Pons (tissue), 1 donor: ENCODE results near the gene SARDH.
A peak's percentile ranks its signal among the peaks of the same experiment; 100 is the strongest.
"Not testable (repeated sequence)": the region's sequence is repeated elsewhere in the genome, so short reads cannot be mapped to it uniquely, and the experiment has no call there.

Experiments
- DNase-seq: peaks from one replicate; pipeline ENCODE4 v3.0.0-alpha.2; 2016; ENCODE audit warnings: low spot score

Gene SARDH

DNA sequence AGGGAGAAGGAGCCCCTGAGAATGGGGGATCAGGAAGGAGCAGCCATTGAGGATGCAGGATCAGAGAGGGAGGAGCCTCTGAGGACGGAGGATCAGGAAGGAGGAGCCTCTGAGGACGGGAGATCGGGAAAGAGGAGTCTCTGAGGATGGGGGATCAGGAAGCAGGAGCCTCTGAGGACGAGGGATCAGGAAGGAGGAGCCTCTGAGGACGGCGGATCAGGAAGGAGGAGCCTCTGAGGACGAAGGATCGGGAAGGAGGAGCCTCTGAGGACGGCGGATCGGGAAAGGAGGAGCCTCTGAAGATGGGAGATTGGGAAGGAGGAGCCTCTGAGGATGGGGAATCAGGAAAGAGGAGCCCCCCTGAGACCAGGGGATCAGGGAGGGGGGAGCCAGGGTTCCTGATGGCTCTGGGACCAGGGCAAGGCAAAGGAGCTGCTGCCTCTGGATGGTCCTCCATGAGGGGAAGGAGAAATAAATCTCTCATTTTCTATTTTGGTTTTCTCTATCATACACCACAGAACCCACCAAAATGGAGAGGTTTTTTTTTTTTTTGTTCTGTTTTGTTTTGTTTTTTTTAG is 22.6 kb upstream of the SARDH start:
- no peak for DNase-seq

GRCh38 chr9:133759946-133760345 is 21.8 kb upstream of the SARDH start:
- no peak for DNase-seq

DNA sequence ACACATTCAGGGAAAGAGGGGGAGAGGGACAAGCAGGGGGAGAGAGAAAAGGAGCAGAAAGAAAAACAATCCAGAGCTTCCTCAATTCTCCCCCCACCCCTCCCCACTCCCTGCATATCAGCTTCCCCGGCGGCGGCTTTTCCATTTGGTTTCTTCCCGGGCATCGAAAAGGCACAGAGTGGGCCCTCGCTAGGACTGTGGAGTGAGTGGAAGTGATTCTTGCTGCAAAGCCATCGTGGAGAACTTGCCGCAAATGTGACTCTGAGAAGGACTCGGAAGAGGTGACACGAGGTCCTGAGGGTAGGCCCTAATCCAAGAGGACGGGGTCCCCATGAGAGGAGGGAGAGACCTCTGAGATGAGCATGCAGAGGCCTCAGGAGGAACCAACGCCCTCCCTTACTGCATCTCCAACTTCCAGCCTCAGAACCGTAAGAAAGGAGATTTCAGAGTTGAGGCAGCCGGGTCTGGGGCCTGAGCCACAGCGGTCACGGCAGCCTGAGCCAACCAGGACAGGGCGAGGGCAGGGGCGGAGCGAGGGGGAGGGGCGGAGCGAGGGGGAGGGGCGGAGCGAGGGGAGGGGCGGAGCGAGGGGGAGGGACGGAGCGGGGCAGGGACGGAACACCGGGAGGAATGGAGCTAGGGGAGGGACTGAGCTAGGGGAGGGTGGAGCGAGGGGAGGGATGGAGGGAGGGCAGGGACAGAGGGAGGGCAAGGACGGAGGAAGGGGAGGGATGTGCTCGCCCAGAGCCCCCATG is 21.2 kb upstream of the SARDH start:
- DNase-seq: no peak

GRCh38 chr9:133758228-133758627 is 20.1 kb upstream of the SARDH start:
- DNase-seq: no peak

- DNase-seq: no peak
Observed at GRCh38 chr9:133754688-133755227, 16.6 kb upstream of the SARDH start.

GRCh38 chr9:133754187-133754586 is 16.0 kb upstream of the SARDH start:
- no peak for DNase-seq

DNA sequence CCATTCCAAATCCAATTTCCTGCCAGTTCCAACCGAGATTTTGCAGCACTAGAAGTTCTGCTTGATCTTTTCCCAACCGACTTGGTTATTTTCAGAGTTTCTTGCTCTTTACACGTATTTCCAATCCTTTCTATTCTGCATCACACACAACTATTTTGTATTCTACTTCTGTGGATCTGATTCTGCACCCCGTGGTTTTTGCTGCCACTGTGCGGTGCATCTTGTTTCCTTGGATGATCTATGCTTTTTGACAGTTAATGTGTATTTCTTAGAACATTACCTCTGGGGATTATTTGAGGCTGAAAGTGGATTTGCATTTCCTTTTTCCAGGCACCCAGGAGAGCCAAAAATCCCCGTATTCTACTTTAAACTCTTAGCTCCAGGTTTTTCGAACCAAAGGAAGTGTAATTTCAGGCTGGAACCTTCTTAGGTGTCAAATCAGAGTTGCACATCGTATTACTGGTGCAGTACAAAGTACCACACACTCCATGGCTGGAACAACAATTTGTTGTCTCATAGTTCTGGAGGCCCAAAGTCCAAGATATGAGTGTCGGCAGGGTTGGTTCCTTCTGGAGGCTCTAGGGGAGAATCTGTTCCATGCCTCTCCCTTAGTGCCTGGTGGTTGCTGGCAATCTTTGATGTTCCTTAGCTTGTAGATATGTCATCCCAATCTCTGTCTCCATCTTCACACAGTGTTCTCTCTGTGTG is 14.7 kb upstream of the SARDH start:
- DNase-seq: no peak

- DNase-seq: no peak
Observed at GRCh38 chr9:133750982-133751649, 13.0 kb upstream of the SARDH start.

GRCh38 chr9:133747309-133747708 is 9.2 kb upstream of the SARDH start:
- no peak for DNase-seq

DNA sequence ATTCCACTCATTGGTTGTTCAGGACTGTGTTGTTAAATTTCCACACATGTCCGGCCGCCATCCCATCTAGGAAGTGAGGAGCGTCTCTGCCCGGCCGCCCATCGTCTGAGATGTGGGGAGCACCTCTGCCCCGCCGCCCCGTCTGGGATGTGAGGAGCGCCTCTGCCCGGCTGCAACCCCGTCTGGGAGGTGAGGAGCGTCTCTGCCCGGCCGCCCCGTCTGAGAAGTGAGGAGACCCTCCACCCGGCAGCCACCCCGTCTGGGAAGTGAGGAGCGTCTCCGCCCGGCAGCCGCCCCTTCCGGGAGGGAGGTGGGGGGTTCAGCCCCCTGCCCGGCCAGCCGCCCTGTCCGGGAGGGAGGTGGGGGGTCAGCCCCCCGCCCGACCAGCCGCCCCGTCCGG is 6.4 kb upstream of the SARDH start:
- not testable (repeated sequence) for DNase-seq

- peak; percentile 58 for DNase-seq
Observed at GRCh38 chr9:133742849-133743444, 4.8 kb upstream of the SARDH start.

- no peak for DNase-seq
Observed at GRCh38 chr9:133742251-133742650, 4.1 kb upstream of the SARDH start.

GRCh38 chr9:133741716-133742115 is 3.6 kb upstream of the SARDH start:
- no peak for DNase-seq

DNA sequence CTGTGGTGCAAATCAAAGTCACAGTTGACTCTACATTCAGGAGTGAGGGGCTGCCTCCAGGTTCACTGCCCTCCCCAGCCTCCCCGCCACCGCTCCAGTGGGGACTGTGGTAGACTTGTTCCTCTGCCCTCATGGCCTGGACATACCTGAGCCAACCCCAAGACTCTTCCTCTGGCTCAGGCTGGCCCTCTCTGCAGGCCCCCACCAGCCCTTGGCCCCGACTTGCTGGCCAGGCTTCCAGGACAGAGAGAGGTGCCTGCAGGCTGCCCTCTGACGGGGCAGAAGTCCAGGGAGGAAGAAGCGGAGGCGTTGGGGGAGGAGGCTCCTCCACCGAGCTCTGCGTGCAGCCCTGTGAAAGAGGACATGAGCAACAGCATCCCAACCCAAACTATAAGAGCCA is 2.8 kb upstream of the SARDH start:
- no peak for DNase-seq

- DNase-seq: no peak
Observed at GRCh38 chr9:133739408-133740280, 1.5 kb upstream of the SARDH start.

DNA sequence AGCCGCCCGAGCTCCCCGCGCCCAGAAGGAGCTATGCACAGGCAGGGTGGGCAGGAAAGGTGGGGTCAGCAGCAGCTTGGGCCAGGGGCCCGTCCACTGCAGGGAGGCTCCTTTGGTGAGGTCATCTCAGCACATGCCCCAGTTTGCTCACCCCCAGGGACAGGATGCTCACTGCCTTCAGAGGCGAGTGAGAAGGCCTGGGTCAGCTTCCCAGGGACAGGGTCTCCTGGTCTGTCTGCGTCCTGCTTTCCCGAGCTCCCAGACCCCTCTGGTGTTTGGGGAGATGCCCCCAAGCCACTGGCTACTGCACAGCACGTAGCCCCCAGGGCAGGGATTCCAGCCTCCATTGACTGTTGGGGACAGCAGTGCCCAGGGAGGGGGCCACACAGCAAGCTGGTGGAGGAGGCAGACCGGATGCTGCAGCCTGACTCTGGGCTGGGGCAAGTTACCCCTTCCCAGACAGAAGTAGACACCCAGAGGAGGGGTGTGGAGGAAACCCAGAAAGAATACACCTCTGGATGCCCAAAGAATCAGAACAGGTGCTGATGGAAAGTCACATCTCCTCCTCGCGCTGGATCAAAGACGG is 581 bp upstream of the SARDH start:
- DNase-seq: no peak

- DNase-seq: no peak
Observed at GRCh38 chr9:133737071-133737773, 930 bp downstream of the SARDH start.

GRCh38 chr9:133735931-133736330 is 2.2 kb downstream of the SARDH start:
- DNase-seq: no peak

- DNase-seq: no peak
Observed at GRCh38 chr9:133735415-133735775, 2.8 kb downstream of the SARDH start.
